Astrocyte (in vitro differentiated cells and primary cell): ENCODE measurements around the gene RGS2.

Experiments
- CTCF ChIP-seq: IDR thresholded peaks from 2 replicates; pipeline ENCODE4 v1.5.1; 2011; ENCODE audit warnings: low read depth, mild to moderate bottlenecking, inconsistent platforms, low read length, moderate library complexity; ENCODE audit not compliant: insufficient read depth
- EZH2 ChIP-seq: IDR thresholded peaks from 2 replicates; pipeline ENCODE4 v1.6.1; 2012; ENCODE audit warnings: mild to moderate bottlenecking, low read length, inconsistent platforms; ENCODE audit not compliant: insufficient read depth

DNA sequence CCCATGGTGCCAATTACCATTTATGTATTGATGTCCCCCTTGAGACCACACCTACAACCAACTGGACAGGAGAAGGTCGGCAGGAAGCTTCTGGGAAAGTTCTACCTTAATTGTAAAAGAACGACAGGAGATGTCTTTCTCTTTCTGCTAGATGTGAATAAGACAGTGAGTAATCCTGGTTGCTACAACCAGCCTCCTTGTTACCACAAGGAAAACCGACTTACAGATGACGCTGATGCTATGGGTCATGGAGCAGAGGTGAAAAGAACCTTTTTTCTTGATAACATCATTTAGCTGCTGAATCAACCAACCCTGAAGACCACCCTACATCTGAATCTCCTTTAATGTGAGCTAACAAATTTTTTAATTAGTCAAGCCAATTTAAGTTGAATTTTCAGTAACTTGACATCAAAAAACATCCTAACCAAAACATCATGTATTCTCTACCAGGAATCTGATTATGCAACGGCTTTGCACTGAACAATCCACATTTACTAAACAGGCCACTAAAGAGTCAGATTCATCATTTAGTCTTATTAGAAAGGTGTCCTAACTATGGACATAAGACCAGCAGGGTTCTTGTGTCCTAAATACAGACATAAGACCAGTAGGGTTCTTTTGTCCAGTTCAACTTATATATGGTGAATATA, 23.0 kb downstream of the RGS2 start:
- TF ChIP-seq CTCF (no peak), EZH2 (no peak)
